CD4-positive, alpha-beta T cell treated with Interferon alpha-2 for 1 hour (primary cell): ENCODE results near the gene NGB.
"Not testable (repeated sequence)": the region's sequence is repeated elsewhere in the genome, so short reads cannot be mapped to it uniquely, and the experiment has no call there.

Experiments used
- DNase-seq, 2 donors: peaks; one replicate each; pipeline ENCODE4 v3.0.0-alpha.2; 2020 to 2022

Gene NGB

GRCh38 chr14:77290705-77291104, 19.7 kb upstream of the NGB start:
- DNase-seq, result no peak

GRCh38 chr14:77286576-77286975, 15.6 kb upstream of the NGB start:
- no peak for DNase-seq

GRCh38 chr14:77284466-77284865, 13.5 kb upstream of the NGB start:
- no peak for DNase-seq

- DNase-seq, result no peak
These were observed 13.1 kb upstream of the NGB start for GRCh38 chr14:77284066-77284465.

- DNase-seq, result no peak
These were observed 10.9 kb upstream of the NGB start for GRCh38 chr14:77281852-77282410.

- not testable (repeated sequence) for DNase-seq
These were observed 9.9 kb upstream of the NGB start for GRCh38 chr14:77280921-77281320.

- DNase-seq, result no peak
These were observed 8.7 kb upstream of the NGB start for GRCh38 chr14:77279719-77280118.

GRCh38 chr14:77278461-77279230, 7.6 kb upstream of the NGB start:
- no peak for DNase-seq

GRCh38 chr14:77276959-77277358, 6.0 kb upstream of the NGB start:
- no peak for DNase-seq

GRCh38 chr14:77276295-77276935, 5.4 kb upstream of the NGB start:
- no peak for DNase-seq

GRCh38 chr14:77275601-77276017, 4.6 kb upstream of the NGB start:
- DNase-seq, result no peak

- no peak for DNase-seq
These were observed 4.1 kb upstream of the NGB start for GRCh38 chr14:77275041-77275580.

- DNase-seq, result no peak
These were observed 2.8 kb upstream of the NGB start for GRCh38 chr14:77273796-77274195.

GRCh38 chr14:77272261-77272660, 1.3 kb upstream of the NGB start:
- DNase-seq, result no peak

- no peak for DNase-seq
These were observed 469 bp downstream of the NGB start for GRCh38 chr14:77270361-77271112.

- no peak for DNase-seq
These were observed 1.9 kb downstream of the NGB start for GRCh38 chr14:77268989-77269600.

GRCh38 chr14:77267937-77268699, 2.9 kb downstream of the NGB start:
- DNase-seq, result no peak

GRCh38 chr14:77266336-77266735, 4.7 kb downstream of the NGB start:
- DNase-seq, result no peak

- DNase-seq, result no peak
These were observed 5.3 kb downstream of the NGB start for GRCh38 chr14:77265561-77266335.

GRCh38 chr14:77265187-77265515, 5.9 kb downstream of the NGB start:
- no peak for DNase-seq

- no peak for DNase-seq
These were observed 6.4 kb downstream of the NGB start for GRCh38 chr14:77264466-77265186.
